ENCODE results near the gene CBFA2T3. TPM values are rescaled to one million over a fixed set of nuclear protein-coding genes. Genes with fewer than 3 reads are reported as not detected.

The CBFA2T3 gene
- total and polyA plus RNA-seq, 4 donors = 4.7 to 11.8 (median 6.6) TPM

DNA sequence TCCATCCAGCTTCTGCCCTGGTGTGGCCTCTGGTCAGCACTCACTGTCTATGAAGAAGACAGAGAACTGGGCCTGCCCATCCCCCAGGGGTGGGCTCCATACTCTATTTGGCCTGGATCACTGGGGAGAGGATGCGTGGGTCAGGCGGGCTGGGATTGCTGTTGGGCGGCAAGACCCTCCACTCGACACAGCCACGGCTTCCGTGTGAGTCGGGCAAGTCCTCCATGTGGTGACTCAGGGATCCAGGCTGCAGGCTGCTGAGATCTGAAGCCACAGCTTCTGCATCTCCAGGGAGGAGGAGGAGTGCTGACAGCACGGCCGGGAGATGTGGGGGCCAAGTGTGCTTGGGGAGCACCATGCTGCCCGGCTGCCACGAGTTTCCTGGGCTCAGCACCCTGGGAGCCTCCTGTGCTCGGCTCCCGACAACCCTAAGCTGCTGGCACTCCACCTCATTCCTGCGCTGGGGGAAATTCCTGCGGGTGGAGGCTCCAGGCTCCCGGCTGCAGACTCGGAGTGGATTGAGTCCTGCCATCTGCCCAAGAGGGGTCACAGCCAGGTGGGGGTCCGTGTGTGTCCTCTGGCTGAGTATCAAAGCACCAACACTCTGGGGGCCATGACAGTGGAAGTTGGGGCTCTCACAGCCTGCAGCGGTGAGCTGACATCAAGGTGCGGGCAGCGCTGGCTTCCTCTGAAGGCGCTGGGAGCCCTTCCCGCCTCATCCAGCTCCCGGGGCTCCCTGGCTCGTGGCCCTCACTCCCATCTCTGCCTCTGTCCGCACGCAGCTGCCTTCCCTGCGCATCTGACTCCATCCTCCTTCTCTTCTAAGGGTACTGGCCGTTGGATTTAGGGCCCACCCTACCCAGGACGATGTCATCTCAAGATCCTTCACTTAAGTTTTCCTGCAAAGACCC is 24.4 kb upstream of the CBFA2T3 start:
- Histone ChIP-seq H3K9ac (ENCODE audit: insufficient read depth in 1 of 2, low read length in 2 of 2) (no peak overlapping the region), H3K27ac (ENCODE audit: low read depth in 1 of 2, low read length in 1 of 2) (no peak overlapping the region), H3K27me3 (ENCODE audit: control insufficient read depth in 3 of 3, insufficient read depth in 3 of 3, low read length in 2 of 3) (peaks cover 0 to 20% (median 7%) of the 10 kb centered on the region in 3 donors), H3K4me1 (ENCODE audit: control insufficient read depth in 5 of 5, insufficient read depth in 5 of 5, low read length in 5 of 5) (peaks cover 0 to 7% (median 5%) of the 10 kb centered on the region in 5 donors), H3K4me3 (no peak overlapping the region), H3K9me3 (ENCODE audit: control insufficient read depth in 4 of 4, insufficient read depth in 3 of 4, low read length in 3 of 4) (peaks cover 0 to 35% (median 3%) of the 10 kb centered on the region in 4 donors), H3K36me3 (ENCODE audit: control insufficient read depth in 4 of 4, insufficient read depth in 4 of 4, low read length in 4 of 4) (no peaks in the 10 kb centered on the region)
- WGBS, 2 donors = 66 to 79% methylated on average over 30 of the region's 30 CpGs
- TF ChIP-seq, protein P1, sequence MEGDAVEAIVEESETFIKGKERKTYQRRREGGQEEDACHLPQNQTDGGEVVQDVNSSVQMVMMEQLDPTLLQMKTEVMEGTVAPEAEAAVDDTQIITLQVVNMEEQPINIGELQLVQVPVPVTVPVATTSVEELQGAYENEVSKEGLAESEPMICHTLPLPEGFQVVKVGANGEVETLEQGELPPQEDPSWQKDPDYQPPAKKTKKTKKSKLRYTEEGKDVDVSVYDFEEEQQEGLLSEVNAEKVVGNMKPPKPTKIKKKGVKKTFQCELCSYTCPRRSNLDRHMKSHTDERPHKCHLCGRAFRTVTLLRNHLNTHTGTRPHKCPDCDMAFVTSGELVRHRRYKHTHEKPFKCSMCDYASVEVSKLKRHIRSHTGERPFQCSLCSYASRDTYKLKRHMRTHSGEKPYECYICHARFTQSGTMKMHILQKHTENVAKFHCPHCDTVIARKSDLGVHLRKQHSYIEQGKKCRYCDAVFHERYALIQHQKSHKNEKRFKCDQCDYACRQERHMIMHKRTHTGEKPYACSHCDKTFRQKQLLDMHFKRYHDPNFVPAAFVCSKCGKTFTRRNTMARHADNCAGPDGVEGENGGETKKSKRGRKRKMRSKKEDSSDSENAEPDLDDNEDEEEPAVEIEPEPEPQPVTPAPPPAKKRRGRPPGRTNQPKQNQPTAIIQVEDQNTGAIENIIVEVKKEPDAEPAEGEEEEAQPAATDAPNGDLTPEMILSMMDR (IDR thresholded peaks at IDR 0.05; ENCODE audit: control extremely low read depth, extremely low read depth) = no peak
- no peak for ATAC-seq (ENCODE audit: insufficient read depth, low FRiP score)
- DNase-seq = no peak

DNA sequence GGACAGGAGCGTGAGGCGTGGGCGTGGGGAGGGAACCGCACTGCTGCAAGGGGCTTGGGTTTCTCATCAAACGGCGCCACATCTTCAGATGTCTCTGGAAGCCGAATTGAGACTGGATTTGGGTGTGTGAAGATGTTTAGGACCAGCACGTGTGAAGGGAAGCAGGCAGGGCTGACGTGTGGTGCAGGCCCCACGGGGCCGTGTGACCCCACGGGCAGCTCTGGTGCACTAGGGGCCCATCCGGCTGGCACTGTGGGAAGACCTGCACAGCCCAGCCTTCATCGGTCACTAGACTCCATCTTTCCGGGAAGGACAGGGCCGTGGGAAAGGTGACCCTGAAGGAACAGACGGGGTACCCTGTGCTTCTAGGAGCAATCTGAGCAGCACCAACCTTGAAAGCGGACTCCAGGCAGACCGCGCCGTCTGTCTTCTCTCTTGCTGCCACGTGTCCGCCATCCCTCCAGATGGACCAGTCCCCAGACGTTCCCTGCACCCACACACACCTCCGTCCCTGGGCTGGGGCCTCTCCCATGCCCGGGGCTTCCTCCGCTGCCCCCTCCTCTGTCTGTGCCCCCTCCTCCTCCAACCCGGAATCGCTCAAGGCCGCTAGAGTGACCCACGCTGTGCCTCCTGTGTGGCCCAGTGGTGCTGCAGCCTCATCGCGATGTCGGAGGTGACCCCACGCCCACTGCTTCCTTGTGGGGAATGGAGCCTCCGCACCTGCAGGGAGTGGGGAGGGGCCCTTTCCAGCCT is 23.4 kb upstream of the CBFA2T3 start:
- H3K27me3 ChIP-seq (ENCODE audit: control insufficient read depth in 3 of 3, insufficient read depth in 3 of 3, low read length in 2 of 3) = peaks cover 0 to 20% (median 7%) of the 10 kb centered on the region in 3 donors
- no peaks in the 10 kb centered on the region for H3K36me3 ChIP-seq (ENCODE audit: control insufficient read depth in 4 of 4, insufficient read depth in 4 of 4, low read length in 4 of 4)
- 83 to 88% methylated on average over 36 of the region's 36 CpGs for WGBS, 2 donors
- no peak for ATAC-seq (ENCODE audit: insufficient read depth, low FRiP score)
- no peak overlapping the region for H3K9ac ChIP-seq (ENCODE audit: insufficient read depth in 1 of 2, low read length in 2 of 2)
- no peak overlapping the region for H3K27ac ChIP-seq (ENCODE audit: low read depth in 1 of 2, low read length in 1 of 2)
- DNase-seq = no peak
- TF ChIP-seq, protein P1 (IDR thresholded peaks at IDR 0.05; ENCODE audit: control extremely low read depth, extremely low read depth) = no peak
- H3K4me3 ChIP-seq = no peak overlapping the region
- H3K4me1 ChIP-seq (ENCODE audit: control insufficient read depth in 5 of 5, insufficient read depth in 5 of 5, low read length in 5 of 5) = peaks cover 0 to 7% (median 5%) of the 10 kb centered on the region in 5 donors
- peaks cover 0 to 35% (median 3%) of the 10 kb centered on the region in 4 donors for H3K9me3 ChIP-seq (ENCODE audit: control insufficient read depth in 4 of 4, insufficient read depth in 3 of 4, low read length in 3 of 4)

DNA sequence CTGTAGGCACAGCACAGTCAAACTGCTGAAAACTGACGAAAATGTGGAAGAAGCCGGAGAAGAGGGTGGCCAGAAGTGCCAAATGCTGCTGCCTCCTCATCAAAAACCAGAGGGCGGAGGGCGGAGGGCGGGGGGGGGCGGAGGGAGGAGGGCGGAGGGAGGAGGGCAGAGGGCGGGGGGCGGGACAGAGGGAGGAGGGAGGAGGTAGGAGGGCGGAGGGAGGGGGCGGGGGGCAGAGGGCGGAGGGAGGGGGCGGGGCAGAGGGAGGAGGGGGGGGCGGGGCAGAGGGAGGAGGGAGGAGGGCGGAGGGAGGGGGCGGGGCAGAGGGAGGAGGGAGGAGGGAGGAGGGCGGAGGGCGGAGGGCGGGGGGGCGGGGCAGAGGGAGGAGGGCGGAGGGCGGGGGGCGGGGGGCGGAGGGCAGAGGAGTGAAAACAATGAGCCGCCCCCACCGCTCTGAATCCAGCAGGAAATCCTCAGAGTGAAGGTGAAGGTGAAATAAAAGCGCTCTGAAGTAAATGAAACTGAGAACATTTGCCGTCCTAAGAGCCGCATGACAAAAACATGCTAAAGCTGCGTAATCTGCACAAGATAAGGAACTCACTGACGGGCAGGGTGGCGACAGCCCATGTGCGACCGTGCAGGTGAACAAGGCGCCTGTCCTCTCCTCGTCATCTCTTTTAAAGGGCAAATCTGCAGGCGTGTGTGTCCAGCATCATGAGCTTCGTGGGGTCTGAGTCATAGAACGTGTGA is 22.6 kb upstream of the CBFA2T3 start:
- Histone ChIP-seq H3K9me3 (ENCODE audit: control insufficient read depth in 4 of 4, insufficient read depth in 3 of 4, low read length in 3 of 4) (peaks cover 0 to 35% (median 3%) of the 10 kb centered on the region in 4 donors), H3K27ac (ENCODE audit: low read depth in 1 of 2, low read length in 1 of 2) (no peak overlapping the region), H3K9ac (ENCODE audit: insufficient read depth in 1 of 2, low read length in 2 of 2) (no peak overlapping the region), H3K4me3 (no peak overlapping the region), H3K36me3 (ENCODE audit: control insufficient read depth in 4 of 4, insufficient read depth in 4 of 4, low read length in 4 of 4) (no peaks in the 10 kb centered on the region), H3K4me1 (ENCODE audit: control insufficient read depth in 5 of 5, insufficient read depth in 5 of 5, low read length in 5 of 5) (peaks cover 0 to 7% (median 5%) of the 10 kb centered on the region in 5 donors), H3K27me3 (ENCODE audit: control insufficient read depth in 3 of 3, insufficient read depth in 3 of 3, low read length in 2 of 3) (peaks cover 0 to 19% (median 7%) of the 10 kb centered on the region in 3 donors)
- TF ChIP-seq, protein P1 (IDR thresholded peaks at IDR 0.05; ENCODE audit: control extremely low read depth, extremely low read depth) = no peak
- DNase-seq (no peak), ATAC-seq (ENCODE audit: insufficient read depth, low FRiP score) (no peak)
- 40 to 63% methylated on average over 22 to 24 of the region's 39 CpGs for WGBS, 2 donors
